HFF-Myc (cell line): ENCODE measurements around the gene MAP3K19.

Experiments
- DNase-seq: peaks from one replicate; pipeline ENCODE4 v3.0.0-alpha.2; 2011; ENCODE audit warnings: low read depth; ENCODE audit errors: extremely low read depth
- H3K4me3 ChIP-seq: replicated peaks from 2 replicates; pipeline ENCODE4 v1.5.1; 2011; ENCODE audit warnings: low read depth, mild to moderate bottlenecking, control low read depth, low read length
- CTCF ChIP-seq: IDR thresholded peaks from 2 replicates; pipeline ENCODE4 v1.5.1; 2012; ENCODE audit warnings: mild to moderate bottlenecking, low read depth, low read length, control low read depth; ENCODE audit errors: missing control alignments

The MAP3K19 gene

GRCh38 chr2:134934150-134934549 is 113.1 kb downstream of the MAP3K19 start:
- no peak overlapping the region for H3K4me3 ChIP-seq
- no peak for DNase-seq
- TF ChIP-seq CTCF, result no peak

- TF ChIP-seq CTCF, result no peak
- DNase-seq, result no peak
- no peak overlapping the region for H3K4me3 ChIP-seq
Measured at GRCh38 chr2:134933732-134934131, 113.5 kb downstream of the MAP3K19 start.

GRCh38 chr2:134932864-134933526 is 114.3 kb downstream of the MAP3K19 start:
- no peak overlapping the region for H3K4me3 ChIP-seq
- DNase-seq, result no peak
- TF ChIP-seq CTCF, result no peak

GRCh38 chr2:134927195-134927594 is 120.1 kb downstream of the MAP3K19 start:
- no peak overlapping the region for H3K4me3 ChIP-seq
- DNase-seq, result no peak
- no peak for TF ChIP-seq CTCF

GRCh38 chr2:134926231-134926931 is 120.9 kb downstream of the MAP3K19 start:
- no peak overlapping the region for H3K4me3 ChIP-seq
- no peak for DNase-seq
- TF ChIP-seq CTCF, result no peak

- no peak for DNase-seq
- no peak overlapping the region for H3K4me3 ChIP-seq
- no peak for TF ChIP-seq CTCF
Measured at GRCh38 chr2:134924912-134925311, 122.3 kb downstream of the MAP3K19 start.
